Parietal lobe (tissue), 2 donors: Measurements from ENCODE around the gene PCAT6. TPM values are rescaled to one million over a fixed set of nuclear protein-coding genes. Genes with fewer than 3 reads are reported as not detected.

Experiments used
- small RNA-seq: library from RNA; depleted of rRNA; stranded (forward); fragments of <200 nt; gene quantifications from one replicate; pipeline ENCODE3, GENCODE V24; 2014; ENCODE audit warnings: low replicate concordance
- total RNA-seq: library from RNA; depleted of rRNA; stranded (reverse); fragments of >200 nt; gene quantifications from one replicate; pipeline ENCODE4 v1.2.3, GENCODE V29; 2014

The PCAT6 gene
- not detected for total RNA-seq

GRCh38 chr1:202810615-202811295 lies at the start of gene PCAT6:
Gene PCAT6, plus strand, starts transcription at chr1:202810954.

DNA sequence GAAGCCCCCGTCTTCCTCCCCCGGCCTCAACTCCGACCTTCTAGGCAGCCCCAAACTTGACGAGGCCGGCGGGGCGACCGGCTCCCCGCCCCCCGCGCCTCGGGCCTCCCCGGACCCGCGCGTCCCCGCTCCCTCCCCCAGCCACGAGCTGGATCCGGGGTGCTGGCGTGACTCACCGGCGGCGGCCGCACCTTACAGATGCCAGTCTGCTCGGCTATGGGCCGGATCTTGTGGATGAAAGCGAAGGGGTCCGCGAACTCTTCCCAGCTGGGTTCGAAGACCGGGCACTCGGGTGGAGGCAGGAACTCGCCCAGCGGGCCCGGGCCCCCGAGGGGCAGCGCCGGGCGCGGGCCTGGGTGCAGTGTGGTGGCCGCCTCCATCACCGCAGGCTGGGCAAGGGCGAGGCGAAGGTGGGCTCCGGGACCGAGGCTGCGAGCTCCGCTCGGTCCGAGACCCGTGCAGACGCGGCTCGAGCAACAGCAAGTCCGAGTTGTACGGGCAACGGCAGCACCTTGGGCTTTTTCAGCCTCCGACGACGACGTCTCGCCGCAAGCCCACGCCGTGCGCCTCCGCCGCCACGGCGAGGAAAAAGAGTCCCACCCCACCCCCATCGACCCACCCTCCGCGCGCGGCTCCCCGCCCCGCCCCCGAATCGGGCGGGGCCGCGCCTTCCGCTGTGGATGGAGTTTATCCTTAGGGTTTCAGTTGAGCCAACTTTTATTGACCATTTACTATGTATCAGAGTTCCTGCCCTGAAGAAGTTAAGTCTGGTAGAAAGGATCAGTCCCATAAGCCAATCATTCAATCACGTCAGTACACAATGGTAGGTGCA lies 2.6 kb upstream of the PCAT6 start, which contains the start of gene KDM5B:
KDM5B (minus strand) TSS at position 496 of the 832 bp plus-strand sequence; CDS start at position 380, 116 bp downstream.

Small RNA genes within 50 kb of the gene (small RNA-seq; reads per million reads assigned to genes)
- gene AC098934.3, result not detected

Other genes starting within 250 kb of the PCAT6 start
- 1.6 TPM for gene SYT2, start 100.5 kb upstream of the PCAT6 start, total RNA-seq
- gene KDM5B, start 2.5 kb upstream of the PCAT6 start, total RNA-seq, result 319 TPM
- gene RABIF, start 78.2 kb downstream of the PCAT6 start, total RNA-seq, result 15.3 TPM
- 35.1 TPM for gene KLHL12, start 116.3 kb downstream of the PCAT6 start, total RNA-seq
- 39.1 TPM for gene ADIPOR1, start 147.4 kb downstream of the PCAT6 start, total RNA-seq
- gene CYB5R1, start 156.3 kb downstream of the PCAT6 start, total RNA-seq, result 25.7 TPM
- gene TMEM183A, start 196.4 kb downstream of the PCAT6 start, total RNA-seq, result 115 TPM
- 44.1 TPM for gene PPFIA4, start 215.5 kb downstream of the PCAT6 start, total RNA-seq